ENCODE measurements around the gene IRAG1. TPM values are rescaled to one million over a fixed set of nuclear protein-coding genes. Genes with fewer than 3 reads are reported as not detected.

IRAG1 gene
- total and polyA plus RNA-seq, 2 experiments from 2014 or later = 1.5 to 2.7 TPM

DNA sequence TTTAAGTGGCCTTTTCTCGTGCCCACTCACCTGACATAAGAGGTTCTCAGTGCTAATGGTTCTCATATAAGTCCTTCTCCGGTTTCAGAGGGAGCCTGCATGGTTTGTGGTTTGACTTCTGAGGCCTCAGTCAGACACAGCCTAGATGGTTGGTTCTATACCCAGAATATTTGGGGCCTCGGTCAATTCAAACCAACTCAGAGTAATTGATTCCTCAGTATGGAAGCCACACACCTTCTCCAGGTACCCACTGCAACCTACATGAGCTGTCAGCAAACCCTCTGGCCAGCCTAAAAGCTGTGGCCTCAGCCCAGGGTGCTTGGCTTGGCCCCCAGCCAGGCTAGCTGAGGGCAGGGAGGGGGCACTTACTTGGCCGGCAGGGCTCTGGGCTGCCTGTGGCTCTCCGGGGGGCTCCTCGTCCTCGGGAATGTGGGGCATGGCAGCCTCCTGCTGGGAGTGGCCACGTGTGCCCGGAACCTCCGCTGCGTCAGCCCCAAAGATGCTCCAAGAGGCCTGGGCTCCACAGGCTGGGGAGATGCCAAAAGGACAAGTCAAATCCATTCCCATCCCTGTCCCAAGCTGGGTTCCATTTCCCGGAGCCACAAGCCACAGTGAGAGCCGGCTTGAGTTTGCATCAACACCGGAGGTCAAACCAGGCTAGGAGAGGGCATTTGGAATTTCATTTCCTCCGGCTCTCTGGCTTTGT lies 41.7 kb downstream of the IRAG1 start (continued):
- TF ChIP-seq, protein P1, sequence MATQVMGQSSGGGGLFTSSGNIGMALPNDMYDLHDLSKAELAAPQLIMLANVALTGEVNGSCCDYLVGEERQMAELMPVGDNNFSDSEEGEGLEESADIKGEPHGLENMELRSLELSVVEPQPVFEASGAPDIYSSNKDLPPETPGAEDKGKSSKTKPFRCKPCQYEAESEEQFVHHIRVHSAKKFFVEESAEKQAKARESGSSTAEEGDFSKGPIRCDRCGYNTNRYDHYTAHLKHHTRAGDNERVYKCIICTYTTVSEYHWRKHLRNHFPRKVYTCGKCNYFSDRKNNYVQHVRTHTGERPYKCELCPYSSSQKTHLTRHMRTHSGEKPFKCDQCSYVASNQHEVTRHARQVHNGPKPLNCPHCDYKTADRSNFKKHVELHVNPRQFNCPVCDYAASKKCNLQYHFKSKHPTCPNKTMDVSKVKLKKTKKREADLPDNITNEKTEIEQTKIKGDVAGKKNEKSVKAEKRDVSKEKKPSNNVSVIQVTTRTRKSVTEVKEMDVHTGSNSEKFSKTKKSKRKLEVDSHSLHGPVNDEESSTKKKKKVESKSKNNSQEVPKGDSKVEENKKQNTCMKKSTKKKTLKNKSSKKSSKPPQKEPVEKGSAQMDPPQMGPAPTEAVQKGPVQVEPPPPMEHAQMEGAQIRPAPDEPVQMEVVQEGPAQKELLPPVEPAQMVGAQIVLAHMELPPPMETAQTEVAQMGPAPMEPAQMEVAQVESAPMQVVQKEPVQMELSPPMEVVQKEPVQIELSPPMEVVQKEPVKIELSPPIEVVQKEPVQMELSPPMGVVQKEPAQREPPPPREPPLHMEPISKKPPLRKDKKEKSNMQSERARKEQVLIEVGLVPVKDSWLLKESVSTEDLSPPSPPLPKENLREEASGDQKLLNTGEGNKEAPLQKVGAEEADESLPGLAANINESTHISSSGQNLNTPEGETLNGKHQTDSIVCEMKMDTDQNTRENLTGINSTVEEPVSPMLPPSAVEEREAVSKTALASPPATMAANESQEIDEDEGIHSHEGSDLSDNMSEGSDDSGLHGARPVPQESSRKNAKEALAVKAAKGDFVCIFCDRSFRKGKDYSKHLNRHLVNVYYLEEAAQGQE (IDR thresholded peaks at IDR 0.05; ENCODE audit: unreplicated experiment) = no peak
- TF ChIP-seq POLR2AphosphoS5 (IDR thresholded peaks at IDR 0.05; ENCODE audit: low read depth) (no peak), ETS1 (IDR thresholded peaks at IDR 0.05) (no peak), ZNF331 (CRISPR knock-in tag; IDR thresholded peaks at IDR 0.05; ENCODE audit: low read depth) (no peak), EZH2phosphoT487 (IDR thresholded peaks at IDR 0.05; ENCODE audit: unreplicated experiment) (no peak), CTCF (conservative IDR thresholded peaks at IDR 0.05; ENCODE audit: low read depth in 2 of 2) (no peak), NANOG (IDR thresholded peaks at IDR 0.05; ENCODE audit: borderline replicate concordance) (no peak)

DNA sequence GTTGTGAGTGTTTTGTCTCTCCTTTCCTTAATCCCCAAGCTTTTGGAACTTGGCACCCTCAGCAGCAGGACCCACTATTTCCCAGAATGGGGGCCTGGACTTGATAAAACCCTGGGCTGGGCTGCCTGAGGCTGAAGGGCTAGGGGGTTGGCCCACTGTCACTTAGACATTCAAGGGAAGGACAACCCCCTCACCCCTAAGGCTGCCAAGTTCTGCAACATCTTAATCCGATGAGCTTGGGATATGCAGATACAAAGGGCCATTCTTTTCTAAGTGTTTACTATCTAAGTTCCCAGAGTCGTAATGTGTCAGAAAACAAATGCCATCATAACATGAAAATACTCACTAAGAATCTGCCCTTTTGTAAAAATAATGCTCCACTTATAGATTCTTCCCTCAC lies 42.9 kb downstream of the IRAG1 start:
- Histone ChIP-seq H3K27ac (ENCODE audit: low read depth) (no peak overlapping the region), H3K4me1 (ENCODE audit: insufficient read depth) (no peaks in the 10 kb centered on the region), H3K27me3 (ENCODE audit: insufficient read depth) (no peaks in the 10 kb centered on the region), H4K20me1 (replicated peaks; ENCODE audit: insufficient read depth) (no peaks in the 10 kb centered on the region), H3K79me2 (replicated peaks; ENCODE audit: insufficient read depth) (no peaks in the 10 kb centered on the region), H3K4me2 (no peak overlapping the region), H3K9me2 (ENCODE audit: insufficient read depth) (no peaks in the 10 kb centered on the region; the same call in 1 of the 2 replicates), H3F3A (replicated peaks; ENCODE audit: low read depth) (no peaks in the 10 kb centered on the region), H2AFZ (no peak overlapping the region), H3K36me3 (ENCODE audit: insufficient read depth) (no peaks in the 10 kb centered on the region), H3K4me3 (no peak overlapping the region)
- ATAC-seq (no peak), DNase-seq (ENCODE audit: low spot score) (no peak)
- Mint-ChIP-seq H3K4me1 (no peaks in the 10 kb centered on the region), H3K36me3 (ENCODE audit: low read depth) (no peaks in the 10 kb centered on the region), H3K4me3 (no peak overlapping the region), H3K9me3 (no peaks in the 10 kb centered on the region), H3K27ac (no peak overlapping the region), H3K27me3 (ENCODE audit: insufficient read depth, low read depth, poor library complexity) (peaks cover 1% of the 10 kb centered on the region)
- no peak for TF ChIP-seq ZNF331 (CRISPR knock-in tag; IDR thresholded peaks at IDR 0.05; ENCODE audit: low read depth)
- no peak for TF ChIP-seq ETS1 (IDR thresholded peaks at IDR 0.05)
- no peak for TF ChIP-seq JUNB (IDR thresholded peaks at IDR 0.05; ENCODE audit: unreplicated experiment)
- TF ChIP-seq STAT1 (IDR thresholded peaks at IDR 0.05; ENCODE audit: unreplicated experiment) = no peak
- TF ChIP-seq EZH2phosphoT487 (IDR thresholded peaks at IDR 0.05; ENCODE audit: unreplicated experiment) = no peak
- TF ChIP-seq, protein P1 (IDR thresholded peaks at IDR 0.05; ENCODE audit: unreplicated experiment) = no peak
- no peak for TF ChIP-seq CTCF (conservative IDR thresholded peaks at IDR 0.05; ENCODE audit: low read depth in 2 of 2)
- TF ChIP-seq EZH2 (IDR thresholded peaks at IDR 0.05; ENCODE audit: low read depth, unreplicated experiment) = no peak
- TF ChIP-seq CREB1 (CRISPR knock-in tag; IDR thresholded peaks at IDR 0.05; ENCODE audit: low read depth) = no peak
